Activated CD4-positive, alpha-beta T cell treated with anti-CD3 and anti-CD28 coated beads, Interleukin-2, amount 50 U/mL, for 1 hour (primary cell): ENCODE data around the gene CACNA1H.

ENCODE experiments used
- DNase-seq: peaks from one replicate; pipeline ENCODE4 v3.0.0-alpha.2; 2020

Gene CACNA1H

GRCh38 chr16:1159325-1159972, 6.5 kb downstream of the CACNA1H start:
- DNase-seq: no peak

- DNase-seq: no peak
Measured at GRCh38 chr16:1159973-1160772, 7.3 kb downstream of the CACNA1H start.

- no peak for DNase-seq
Measured at GRCh38 chr16:1160773-1161348, 8.0 kb downstream of the CACNA1H start.

- no peak for DNase-seq
Measured at GRCh38 chr16:1162701-1163566, 10.0 kb downstream of the CACNA1H start.

- no peak for DNase-seq
Measured at GRCh38 chr16:1163567-1164055, 10.7 kb downstream of the CACNA1H start.

- no peak for DNase-seq
Measured at GRCh38 chr16:1164382-1164781, 11.5 kb downstream of the CACNA1H start.

GRCh38 chr16:1164975-1165374, 12.1 kb downstream of the CACNA1H start:
- no peak for DNase-seq

- DNase-seq: no peak
Measured at GRCh38 chr16:1165511-1165910, 12.6 kb downstream of the CACNA1H start.

GRCh38 chr16:1167276-1168107, 14.6 kb downstream of the CACNA1H start:
- DNase-seq: no peak

GRCh38 chr16:1168837-1169236, 15.9 kb downstream of the CACNA1H start:
- DNase-seq: no peak

GRCh38 chr16:1169285-1170075, 16.6 kb downstream of the CACNA1H start:
- DNase-seq: no peak

GRCh38 chr16:1170076-1170418, 17.1 kb downstream of the CACNA1H start:
- DNase-seq: no peak

- no peak for DNase-seq
Measured at GRCh38 chr16:1171001-1171400, 18.1 kb downstream of the CACNA1H start.

- no peak for DNase-seq
Measured at GRCh38 chr16:1171854-1172428, 19.0 kb downstream of the CACNA1H start.

GRCh38 chr16:1172651-1173050, 19.7 kb downstream of the CACNA1H start:
- DNase-seq: no peak

GRCh38 chr16:1173788-1174451, 21.0 kb downstream of the CACNA1H start:
- DNase-seq: no peak

- DNase-seq: no peak
Measured at GRCh38 chr16:1174477-1175357, 21.8 kb downstream of the CACNA1H start.

- no peak for DNase-seq
Measured at GRCh38 chr16:1175566-1176279, 22.8 kb downstream of the CACNA1H start.
